NCI-H82 treated with DMSO at 0.1 percent for 48 hours (cell line): ENCODE data around the gene CARMIL3.
"Not testable (repeated sequence)": the region's sequence is repeated elsewhere in the genome, so short reads cannot be mapped to it uniquely, and the experiment has no call there.

Experiments used
- DNase-seq: peaks from one replicate; lab custom pipeline; 2025; ENCODE audit not compliant: unreplicated experiment; lab: John Stamatoyannopoulos, UW

The CARMIL3 gene

GRCh38 chr14:24036963-24037657 is 14.7 kb upstream of the CARMIL3 start:
- not testable (repeated sequence) for DNase-seq

GRCh38 chr14:24037658-24038037 is 14.2 kb upstream of the CARMIL3 start:
- DNase-seq = no peak

GRCh38 chr14:24038686-24039085 is 13.1 kb upstream of the CARMIL3 start:
- no peak for DNase-seq

- DNase-seq = no peak
Measured at GRCh38 chr14:24040692-24041091, 11.1 kb upstream of the CARMIL3 start.

- no peak for DNase-seq
Measured at GRCh38 chr14:24042746-24043145, 9.1 kb upstream of the CARMIL3 start.

GRCh38 chr14:24049002-24049401 is 2.8 kb upstream of the CARMIL3 start:
- DNase-seq = not testable (repeated sequence)

- not testable (repeated sequence) for DNase-seq
Measured at GRCh38 chr14:24050753-24051152, 1.1 kb upstream of the CARMIL3 start.

GRCh38 chr14:24051176-24051788 is 527 bp upstream of the CARMIL3 start:
- DNase-seq = no peak

- DNase-seq = no peak
Measured at GRCh38 chr14:24052656-24053547, 1.1 kb downstream of the CARMIL3 start.

- DNase-seq = no peak
Measured at GRCh38 chr14:24053548-24054323, 1.9 kb downstream of the CARMIL3 start.

- DNase-seq = no peak
Measured at GRCh38 chr14:24054324-24054641, 2.5 kb downstream of the CARMIL3 start.

- no peak for DNase-seq
Measured at GRCh38 chr14:24054646-24055045, 2.8 kb downstream of the CARMIL3 start.

GRCh38 chr14:24055971-24056799 is 4.4 kb downstream of the CARMIL3 start:
- DNase-seq = no peak

GRCh38 chr14:24056800-24057184 is 5.0 kb downstream of the CARMIL3 start:
- no peak for DNase-seq

GRCh38 chr14:24057271-24057670 is 5.5 kb downstream of the CARMIL3 start:
- no peak for DNase-seq

- DNase-seq = no peak
Measured at GRCh38 chr14:24057867-24058259, 6.1 kb downstream of the CARMIL3 start.

GRCh38 chr14:24058260-24058950 is 6.6 kb downstream of the CARMIL3 start:
- peak; percentile 23 for DNase-seq

GRCh38 chr14:24058951-24059475 is 7.2 kb downstream of the CARMIL3 start:
- no peak for DNase-seq

- DNase-seq = no peak
Measured at GRCh38 chr14:24059841-24060388, 8.1 kb downstream of the CARMIL3 start.
